K562 (cell line): Measurements from ENCODE around the gene NFIB. TPM values are rescaled to one million over a fixed set of nuclear protein-coding genes. Genes with fewer than 3 reads are reported as not detected.

ENCODE experiments used
- CBX8 ChIP-seq: fragments of 200-600 bp; sonication (generic); IDR thresholded peaks from 2 replicates; pipeline ENCODE4 v1.6.1; 2012; ENCODE audit warnings: borderline replicate concordance, mixed run types, low read depth, mild to moderate bottlenecking, moderate library complexity, mixed read lengths, low read length, control low read depth, inconsistent platforms; ENCODE audit not compliant: poor library complexity, severe bottlenecking; ENCODE audit errors: extremely low read depth
- NFIX ChIP-seq: fragments of 250-450 bp; sonication (Bioruptor Pico); IDR thresholded peaks from 2 replicates; pipeline ENCODE4 v1.4.0; 2020; ENCODE audit warnings: low read depth, mild to moderate bottlenecking, moderate library complexity
- PURB ChIP-seq: sonication (generic); formaldehyde crosslinking; IDR thresholded peaks from 2 replicates; pipeline ENCODE4 v1.9.0; 2021; ENCODE audit warnings: low read depth, mild to moderate bottlenecking, missing genetic modification reagents
- SOX6 ChIP-seq: fragments of 450-650 bp; IDR thresholded peaks from 2 replicates; pipeline ENCODE4 v1.6.1; 2014; ENCODE audit warnings: mild to moderate bottlenecking
- ZNF311 ChIP-seq: fragments of 250-450 bp; sonication (Bioruptor Pico); IDR thresholded peaks from 2 replicates; pipeline ENCODE4 v1.4.0; 2020; ENCODE audit warnings: mild to moderate bottlenecking, moderate library complexity
- ZNF57 ChIP-seq: fragments of 450-650 bp; formaldehyde crosslinking; IDR thresholded peaks from 2 replicates; pipeline ENCODE4 v1.4.0; 2020; ENCODE audit warnings: mild to moderate bottlenecking, moderate library complexity
- polyA plus RNA-seq, 8 experiments: library from polyadenylated mRNA; depleted of rRNA in 4 of 8; stranded (reverse) in 5 of 8; unstranded in 3 of 8; fragments of >200 nt; fragmentation: Nextera tagmentation in 2 of 8; fragmentation: Illumina TruSeq in 1 of 8; extraction: Ambion mirVana in 2 of 8; extraction: Trizol in 1 of 8; gene quantifications; 2 replicates each; pipeline versions ENCODE4 v1.2.1 to v1.2.3, GENCODE V29; 2011 to 2014; ENCODE audit warnings: inconsistent platforms in 1 of 8, missing spikeins in 1 of 8
- total RNA-seq, 7 experiments: library from RNA; depleted of rRNA in 6 of 7; stranded (reverse); fragments of >200 nt in 6 of 7; fragmentation: Illumina TruSeq in 2 of 7; extraction: Trizol in 2 of 7; gene quantifications; 2 replicates each; pipeline versions ENCODE4 v1.2.1 to v1.2.3, GENCODE V29; 2011 to 2021; ENCODE audit warnings: low replicate concordance in 1 of 7
- TF ChIP-seq, protein P1 (sequence below), 2 experiments: fragments of 450-650 bp in 1 of 2; sonication (generic) in 1 of 2; formaldehyde crosslinking in 1 of 2; IDR thresholded peaks; 2 replicates each; pipeline versions ENCODE4 v1.7.1 to v1.9.0; 2016 to 2022; ENCODE audit warnings: inconsistent platforms in 1 of 2, mild to moderate bottlenecking in 1 of 2, missing genetic modification reagents in 1 of 2

Gene NFIB
- total and polyA plus RNA-seq, 9 of the 15 experiments (the other 6 are each of a cell fraction or from before 2014, with no cell fraction given): 1.2 to 3.3 (median 1.9) TPM

DNA sequence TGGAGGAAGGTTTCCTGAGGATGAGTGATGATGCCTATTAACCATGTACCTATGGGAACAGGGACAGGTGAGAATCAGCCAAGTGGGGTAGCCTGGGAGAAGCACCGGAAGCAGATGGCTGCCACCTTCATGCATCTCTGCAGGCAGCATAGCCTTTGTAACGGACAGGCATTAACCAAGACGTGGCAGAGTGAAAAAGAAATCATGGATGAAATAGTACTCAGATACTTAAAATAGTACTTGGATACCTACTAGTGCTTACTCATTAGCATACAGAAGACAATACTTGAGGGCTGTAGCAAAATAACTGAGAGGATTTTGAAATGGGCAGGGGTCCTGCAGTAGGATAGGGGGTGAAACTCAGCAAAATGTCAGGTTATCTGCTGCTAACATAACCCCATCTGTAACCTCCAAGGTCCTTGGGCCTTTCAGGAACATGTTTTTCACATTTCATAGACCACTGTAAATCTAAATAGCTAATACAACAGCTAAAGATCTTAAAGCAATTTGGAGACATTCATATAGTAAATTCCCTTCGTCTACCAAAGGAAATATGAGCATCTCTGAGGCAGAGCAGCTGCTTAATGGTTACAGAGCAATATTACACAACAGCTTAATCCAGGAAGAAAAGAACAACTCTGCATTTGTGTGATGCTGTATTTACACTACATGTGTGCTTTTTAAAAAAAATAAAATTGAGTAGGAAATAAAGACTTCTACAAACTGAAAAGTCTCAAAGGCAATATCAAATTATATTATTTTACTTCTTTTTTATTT lies 154.3 kb downstream of the NFIB start (continued):
- TF ChIP-seq, protein P1, sequence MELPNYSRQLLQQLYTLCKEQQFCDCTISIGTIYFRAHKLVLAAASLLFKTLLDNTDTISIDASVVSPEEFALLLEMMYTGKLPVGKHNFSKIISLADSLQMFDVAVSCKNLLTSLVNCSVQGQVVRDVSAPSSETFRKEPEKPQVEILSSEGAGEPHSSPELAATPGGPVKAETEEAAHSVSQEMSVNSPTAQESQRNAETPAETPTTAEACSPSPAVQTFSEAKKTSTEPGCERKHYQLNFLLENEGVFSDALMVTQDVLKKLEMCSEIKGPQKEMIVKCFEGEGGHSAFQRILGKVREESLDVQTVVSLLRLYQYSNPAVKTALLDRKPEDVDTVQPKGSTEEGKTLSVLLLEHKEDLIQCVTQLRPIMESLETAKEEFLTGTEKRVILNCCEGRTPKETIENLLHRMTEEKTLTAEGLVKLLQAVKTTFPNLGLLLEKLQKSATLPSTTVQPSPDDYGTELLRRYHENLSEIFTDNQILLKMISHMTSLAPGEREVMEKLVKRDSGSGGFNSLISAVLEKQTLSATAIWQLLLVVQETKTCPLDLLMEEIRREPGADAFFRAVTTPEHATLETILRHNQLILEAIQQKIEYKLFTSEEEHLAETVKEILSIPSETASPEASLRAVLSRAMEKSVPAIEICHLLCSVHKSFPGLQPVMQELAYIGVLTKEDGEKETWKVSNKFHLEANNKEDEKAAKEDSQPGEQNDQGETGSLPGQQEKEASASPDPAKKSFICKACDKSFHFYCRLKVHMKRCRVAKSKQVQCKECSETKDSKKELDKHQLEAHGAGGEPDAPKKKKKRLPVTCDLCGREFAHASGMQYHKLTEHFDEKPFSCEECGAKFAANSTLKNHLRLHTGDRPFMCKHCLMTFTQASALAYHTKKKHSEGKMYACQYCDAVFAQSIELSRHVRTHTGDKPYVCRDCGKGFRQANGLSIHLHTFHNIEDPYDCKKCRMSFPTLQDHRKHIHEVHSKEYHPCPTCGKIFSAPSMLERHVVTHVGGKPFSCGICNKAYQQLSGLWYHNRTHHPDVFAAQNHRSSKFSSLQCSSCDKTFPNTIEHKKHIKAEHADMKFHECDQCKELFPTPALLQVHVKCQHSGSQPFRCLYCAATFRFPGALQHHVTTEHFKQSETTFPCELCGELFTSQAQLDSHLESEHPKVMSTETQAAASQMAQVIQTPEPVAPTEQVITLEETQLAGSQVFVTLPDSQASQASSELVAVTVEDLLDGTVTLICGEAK (IDR thresholded peaks at IDR 0.05): no peak
- TF ChIP-seq, protein P1 (CRISPR knock-in tag; IDR thresholded peaks at IDR 0.05): no peak
- TF ChIP-seq PURB (CRISPR knock-in tag) (no peak), CBX8 (no peak), SOX6 (no peak), ZNF311 (CRISPR knock-in tag) (no peak), NFIX (CRISPR knock-in tag) (no peak), ZNF57 (CRISPR knock-in tag) (no peak)
